Mucosa of stomach (tissue), 1 donor: ENCODE measurements around the gene LIFR.

Experiments used
- H3K27me3 ChIP-seq: one replicate; pipeline ENCODE4 v1.7.0; 2013; ENCODE audit warnings: mild to moderate bottlenecking, low read length; ENCODE audit not compliant: control insufficient read depth, insufficient read depth
- H3K36me3 ChIP-seq: one replicate; pipeline ENCODE4 v1.7.0; 2013; ENCODE audit warnings: low read length; ENCODE audit not compliant: control insufficient read depth, insufficient read depth
- H3K4me1 ChIP-seq: one replicate; pipeline ENCODE4 v1.7.0; 2013; ENCODE audit warnings: mild to moderate bottlenecking, low read length; ENCODE audit not compliant: control insufficient read depth, insufficient read depth
- H3K4me3 ChIP-seq: one replicate; pipeline ENCODE4 v1.7.0; 2013; ENCODE audit warnings: low read length
- H3K9ac ChIP-seq: one replicate; pipeline ENCODE4 v1.7.0; 2013; ENCODE audit warnings: mild to moderate bottlenecking, low read length, moderate library complexity
- H3K9me3 ChIP-seq: one replicate; pipeline ENCODE4 v1.7.0; 2013; ENCODE audit warnings: mild to moderate bottlenecking, low read length, moderate library complexity; ENCODE audit not compliant: control insufficient read depth
- donor health status: Pancreatic carcinoma.

Gene LIFR

DNA sequence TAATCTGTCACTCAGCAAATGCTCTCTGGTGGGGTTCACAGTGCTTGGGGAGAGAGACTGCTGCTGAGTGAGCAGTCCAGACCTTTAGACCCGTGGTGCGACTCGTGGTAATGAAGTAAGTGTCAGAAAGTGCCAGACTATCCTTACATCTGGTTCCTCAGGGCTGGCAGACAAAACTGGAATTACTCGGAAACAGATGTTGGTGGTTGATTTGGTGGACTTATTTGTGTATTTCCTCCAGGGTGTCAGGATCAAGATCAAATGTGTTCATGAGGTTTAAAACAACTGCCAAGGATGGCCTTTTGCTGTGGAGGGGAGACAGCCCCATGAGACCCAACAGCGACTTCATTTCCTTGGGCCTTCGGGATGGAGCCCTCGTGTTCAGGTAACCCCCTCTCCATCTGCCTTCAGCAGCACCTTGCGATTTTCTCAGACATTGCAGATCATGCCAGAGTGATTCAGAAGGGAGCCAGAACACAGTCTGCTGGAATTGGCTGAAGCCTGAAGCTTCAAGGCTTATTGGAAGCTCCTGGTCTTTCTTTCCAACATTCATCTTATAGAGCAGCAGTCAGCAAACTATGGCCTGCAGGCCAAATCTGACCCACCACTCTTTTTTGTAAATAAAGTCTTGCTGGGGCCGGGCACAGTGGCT lies 105.2 kb downstream of the LIFR start:
- Histone ChIP-seq H3K4me1 (no peaks in the 10 kb centered on the region), H3K36me3 (no peaks in the 10 kb centered on the region), H3K4me3 (no peak overlapping the region), H3K27me3 (no peaks in the 10 kb centered on the region), H3K9me3 (no peaks in the 10 kb centered on the region), H3K9ac (no peak overlapping the region)

DNA sequence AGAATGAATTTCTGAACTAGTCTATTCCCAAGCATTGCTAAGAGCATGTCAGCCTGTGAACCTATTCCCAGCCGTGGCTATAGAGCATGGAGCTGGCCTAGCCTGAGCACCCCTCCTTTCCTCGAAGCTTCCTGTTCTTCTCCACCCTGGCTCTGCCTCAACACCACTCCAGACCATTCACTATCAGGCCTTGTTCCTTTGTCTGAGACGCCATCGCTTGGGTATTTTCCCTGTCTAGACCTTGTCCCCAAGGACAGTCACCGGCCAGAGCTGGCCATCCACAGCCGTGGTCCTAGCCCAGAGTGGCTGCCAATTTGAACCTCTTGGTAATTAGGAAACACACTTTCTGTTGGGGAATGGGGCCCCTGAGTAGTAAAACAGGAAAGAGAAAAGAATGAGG lies 105.8 kb downstream of the LIFR start:
- H3K36me3 ChIP-seq: no peaks in the 10 kb centered on the region
- no peak overlapping the region for H3K9ac ChIP-seq
- no peaks in the 10 kb centered on the region for H3K9me3 ChIP-seq
- no peaks in the 10 kb centered on the region for H3K27me3 ChIP-seq
- no peak overlapping the region for H3K4me3 ChIP-seq
- H3K4me1 ChIP-seq: no peaks in the 10 kb centered on the region

DNA sequence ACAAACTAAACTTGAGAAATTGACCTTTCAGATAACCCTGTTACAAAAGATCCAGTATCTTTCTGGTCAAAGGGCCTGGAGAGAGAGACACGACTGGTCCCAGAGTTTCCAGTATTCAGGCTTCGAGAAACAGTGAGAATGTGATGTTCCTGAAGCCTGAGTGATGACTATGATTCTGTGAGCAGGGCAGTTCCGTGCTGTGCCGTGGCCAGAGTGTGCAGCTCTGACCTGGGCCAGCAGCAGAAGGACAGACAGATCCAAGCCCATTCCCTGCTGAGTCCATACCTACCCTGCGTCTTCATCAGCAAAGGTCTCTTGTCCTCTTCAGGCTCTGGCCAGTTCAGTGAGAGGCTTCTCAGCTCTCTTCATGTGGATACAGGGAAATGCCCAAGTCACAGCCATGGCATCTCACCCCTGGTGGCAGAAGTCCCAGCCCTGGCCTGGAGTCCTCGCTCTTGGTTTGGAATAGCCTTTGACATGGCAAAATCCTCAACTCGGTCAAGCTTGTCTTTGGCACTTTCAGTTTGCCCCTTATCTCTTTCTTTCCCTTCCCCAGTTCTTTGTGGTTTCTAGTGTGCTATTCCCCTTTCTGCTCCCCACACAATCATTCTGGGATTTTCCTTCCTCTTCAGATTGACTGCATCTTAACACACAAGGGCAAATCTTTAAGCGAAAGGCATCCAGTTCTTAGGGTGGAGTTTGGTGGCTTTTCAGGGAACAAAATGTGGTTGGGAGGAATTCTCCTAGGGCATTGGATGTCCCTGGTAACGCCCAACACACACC lies 107.7 kb downstream of the LIFR start:
- Histone ChIP-seq H3K9ac (no peak overlapping the region), H3K4me1 (no peaks in the 10 kb centered on the region), H3K4me3 (no peak overlapping the region), H3K9me3 (no peaks in the 10 kb centered on the region), H3K27me3 (no peaks in the 10 kb centered on the region), H3K36me3 (no peaks in the 10 kb centered on the region)

DNA sequence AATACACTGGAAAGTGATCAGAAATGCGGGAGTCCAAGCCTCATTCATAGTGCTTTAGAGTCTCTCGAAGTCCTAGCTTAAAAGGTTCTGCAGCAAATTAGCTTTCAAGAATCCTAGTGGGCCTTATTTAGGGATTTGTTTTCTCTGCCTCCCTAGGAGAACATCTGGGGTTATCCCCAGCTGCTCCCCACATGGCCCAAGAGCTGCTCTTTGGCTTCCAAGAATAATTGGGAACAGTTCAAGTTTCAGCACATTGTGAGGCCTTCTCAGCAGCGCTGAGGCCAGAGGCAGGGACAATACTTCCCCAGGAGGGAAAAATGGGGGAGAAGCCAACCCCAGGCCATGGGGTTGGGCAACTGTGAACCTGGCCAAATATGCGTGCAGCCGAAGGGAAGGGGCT lies 108.7 kb downstream of the LIFR start:
- H3K4me1 ChIP-seq: no peaks in the 10 kb centered on the region
- no peaks in the 10 kb centered on the region for H3K9me3 ChIP-seq
- H3K4me3 ChIP-seq: no peak overlapping the region
- H3K36me3 ChIP-seq: no peaks in the 10 kb centered on the region
- H3K27me3 ChIP-seq: no peaks in the 10 kb centered on the region
- H3K9ac ChIP-seq: no peak overlapping the region

DNA sequence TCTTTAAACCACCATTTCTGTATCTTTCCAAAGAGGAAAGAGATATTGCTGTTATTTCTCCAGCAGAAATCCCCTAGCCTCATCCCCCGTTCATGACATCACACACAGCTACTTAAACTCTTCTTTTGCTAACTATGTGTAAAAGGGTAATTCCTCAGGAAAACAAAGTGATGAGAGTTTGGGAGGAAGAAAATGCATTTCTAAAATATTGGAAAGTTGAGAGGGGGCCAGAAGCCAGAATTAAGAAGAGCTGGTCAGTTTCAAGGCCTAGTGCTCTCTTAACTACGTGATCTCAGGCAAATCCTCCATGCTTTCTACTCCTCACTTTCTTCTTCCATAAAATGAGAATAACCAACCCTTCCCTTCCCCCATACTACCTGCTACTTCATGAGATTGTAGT lies 109.4 kb downstream of the LIFR start:
- Histone ChIP-seq H3K9ac (no peak overlapping the region), H3K27me3 (no peaks in the 10 kb centered on the region), H3K36me3 (no peaks in the 10 kb centered on the region), H3K4me3 (no peak overlapping the region), H3K4me1 (no peaks in the 10 kb centered on the region), H3K9me3 (no peaks in the 10 kb centered on the region)

DNA sequence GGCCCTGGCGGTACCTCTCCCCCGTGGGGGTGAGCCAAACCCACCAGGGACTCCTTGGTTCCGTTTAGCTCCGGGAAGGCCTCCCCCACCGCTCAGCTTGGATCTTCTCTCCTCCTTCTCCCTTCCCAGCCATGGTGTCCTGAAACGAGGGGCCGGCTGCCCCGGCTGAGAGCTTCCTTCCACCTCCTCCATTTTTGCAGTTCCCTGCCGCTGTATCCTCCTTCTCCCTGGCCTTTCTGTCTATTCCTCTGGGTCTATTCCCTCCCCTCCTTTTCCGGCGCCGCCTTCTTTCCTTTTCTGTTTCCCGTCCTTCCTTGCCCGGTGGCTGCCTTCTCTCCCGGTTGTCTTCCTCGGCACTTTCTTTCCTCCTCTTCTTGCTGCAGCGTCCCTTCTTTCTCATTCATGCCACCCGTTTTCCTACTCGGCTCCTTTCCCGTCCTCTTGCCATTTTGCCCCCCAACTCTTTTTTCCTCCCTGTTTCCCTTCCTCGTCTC lies 110.4 kb downstream of the LIFR start:
- no peaks in the 10 kb centered on the region for H3K36me3 ChIP-seq
- no peaks in the 10 kb centered on the region for H3K9me3 ChIP-seq
- H3K4me1 ChIP-seq: peaks cover 4% of the 10 kb centered on the region
- no peaks in the 10 kb centered on the region for H3K27me3 ChIP-seq
- H3K4me3 ChIP-seq: no peak overlapping the region
- H3K9ac ChIP-seq: peak overlapping the region; percentile 49

DNA sequence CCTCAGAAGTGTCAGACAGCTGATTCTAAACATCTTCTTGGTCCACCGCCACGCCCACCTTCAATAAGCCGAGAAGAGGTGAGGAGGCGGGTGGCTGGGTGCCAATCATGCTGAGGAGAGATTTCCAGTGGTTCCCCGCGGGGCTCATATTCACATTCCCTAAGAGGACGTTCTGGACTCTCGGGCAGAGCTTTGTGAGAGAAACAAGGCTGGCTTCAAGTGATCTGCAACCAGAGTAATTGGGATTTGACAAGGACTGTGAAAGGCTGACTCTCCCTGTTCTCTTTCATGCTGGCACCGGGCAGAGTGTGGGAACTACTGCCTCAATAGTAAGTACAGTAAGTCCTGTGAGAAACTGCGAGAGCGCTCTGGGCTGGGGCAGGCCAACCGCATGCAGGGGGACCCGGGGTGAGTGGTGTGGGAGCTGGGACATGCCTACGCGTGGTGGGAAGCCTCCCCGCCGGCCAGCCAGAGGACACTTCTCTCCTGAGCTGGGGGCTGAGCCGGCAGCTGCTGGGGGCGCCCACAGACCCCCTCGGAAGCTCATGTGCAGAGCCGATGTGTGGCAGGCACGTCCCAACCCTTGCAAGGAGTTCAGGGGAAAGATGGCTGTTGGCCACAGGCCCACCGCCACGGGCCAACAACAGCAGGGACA lies 110.9 kb downstream of the LIFR start:
- Histone ChIP-seq H3K27me3 (no peaks in the 10 kb centered on the region), H3K4me3 (no peak overlapping the region), H3K9ac (peak overlapping the region; percentile 49), H3K36me3 (no peaks in the 10 kb centered on the region), H3K9me3 (no peaks in the 10 kb centered on the region), H3K4me1 (peaks cover 4% of the 10 kb centered on the region)

DNA sequence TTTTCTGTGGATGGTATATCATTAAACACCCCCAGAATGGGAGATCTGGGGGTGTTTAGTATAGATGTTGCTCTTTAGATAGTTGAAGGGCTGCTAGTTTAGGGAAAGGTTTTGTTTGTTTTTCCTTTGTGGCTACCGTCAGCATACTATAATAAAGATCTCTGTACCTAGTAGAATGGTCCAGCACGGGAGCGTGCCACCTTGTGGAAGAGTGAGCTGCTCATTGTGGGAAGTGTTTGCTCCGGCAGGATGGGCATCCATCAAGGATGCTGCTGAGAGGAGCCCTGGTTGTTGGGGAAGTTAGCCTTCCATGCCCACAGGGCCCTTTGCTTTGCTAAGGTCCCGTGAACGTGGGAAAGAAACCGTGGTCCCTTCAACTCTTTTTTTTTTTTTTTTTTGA lies 113.1 kb downstream of the LIFR start:
- H3K4me1 ChIP-seq: peaks cover 4% of the 10 kb centered on the region
- H3K36me3 ChIP-seq: no peaks in the 10 kb centered on the region
- no peaks in the 10 kb centered on the region for H3K9me3 ChIP-seq
- no peak overlapping the region for H3K4me3 ChIP-seq
- H3K9ac ChIP-seq: no peak overlapping the region
- H3K27me3 ChIP-seq: no peaks in the 10 kb centered on the region

DNA sequence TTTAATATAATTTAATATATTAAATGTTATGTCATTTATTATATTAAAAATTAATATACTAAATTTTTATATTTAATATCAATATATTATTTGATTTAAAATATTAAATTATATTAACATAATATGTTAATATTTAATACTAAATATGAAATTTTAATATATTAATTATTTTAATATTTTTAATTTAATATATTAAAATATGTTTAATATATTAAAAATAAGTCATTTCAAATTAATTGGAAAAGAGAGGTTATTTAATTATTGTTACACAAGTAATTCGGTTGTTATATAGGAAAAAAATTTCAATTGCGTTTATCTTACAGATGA lies 114.2 kb downstream of the LIFR start:
- no peaks in the 10 kb centered on the region for H3K27me3 ChIP-seq
- H3K4me3 ChIP-seq: no peak overlapping the region
- no peaks in the 10 kb centered on the region for H3K36me3 ChIP-seq
- H3K9me3 ChIP-seq: no peaks in the 10 kb centered on the region
- H3K9ac ChIP-seq: no peak overlapping the region
- peaks cover 4% of the 10 kb centered on the region for H3K4me1 ChIP-seq

DNA sequence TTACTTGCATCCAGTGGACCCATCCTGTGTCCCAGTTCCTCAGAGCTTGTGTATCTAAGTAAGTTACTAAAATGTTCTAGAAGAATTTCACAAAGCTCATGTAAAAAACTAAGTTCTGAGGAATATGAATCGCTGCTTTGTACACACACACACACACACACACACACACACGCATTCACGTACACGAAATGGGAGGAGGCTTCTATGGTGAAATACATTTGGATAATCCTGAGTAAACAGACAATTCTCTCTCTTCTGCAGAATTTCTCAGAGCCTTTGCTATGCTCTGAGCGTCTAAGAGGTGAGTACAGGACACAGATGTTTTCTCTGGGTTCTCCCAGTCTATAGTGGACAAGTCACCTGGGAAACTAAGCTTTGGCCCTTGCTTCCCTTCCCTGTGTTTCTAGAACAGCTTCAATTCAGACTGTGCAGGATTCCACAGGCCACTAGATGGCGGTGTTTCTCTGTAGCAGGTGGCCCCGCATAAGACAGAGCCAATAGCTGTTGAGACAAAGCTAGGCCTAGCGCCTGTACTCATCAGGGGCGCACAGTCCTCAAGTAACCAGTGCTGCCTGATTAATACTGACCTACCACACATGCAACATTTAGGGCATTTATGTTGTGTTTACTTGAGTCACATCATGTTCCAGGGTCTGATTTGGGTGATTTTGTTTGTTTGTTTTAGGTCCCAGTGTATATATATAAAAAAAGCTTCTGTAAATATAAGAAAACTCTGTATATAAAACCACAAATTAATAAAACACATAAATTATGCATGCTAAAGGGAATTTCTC lies 114.8 kb downstream of the LIFR start:
- Histone ChIP-seq H3K4me1 (peaks cover 4% of the 10 kb centered on the region), H3K9me3 (no peaks in the 10 kb centered on the region), H3K36me3 (no peaks in the 10 kb centered on the region), H3K9ac (no peak overlapping the region), H3K27me3 (no peaks in the 10 kb centered on the region), H3K4me3 (no peak overlapping the region)

DNA sequence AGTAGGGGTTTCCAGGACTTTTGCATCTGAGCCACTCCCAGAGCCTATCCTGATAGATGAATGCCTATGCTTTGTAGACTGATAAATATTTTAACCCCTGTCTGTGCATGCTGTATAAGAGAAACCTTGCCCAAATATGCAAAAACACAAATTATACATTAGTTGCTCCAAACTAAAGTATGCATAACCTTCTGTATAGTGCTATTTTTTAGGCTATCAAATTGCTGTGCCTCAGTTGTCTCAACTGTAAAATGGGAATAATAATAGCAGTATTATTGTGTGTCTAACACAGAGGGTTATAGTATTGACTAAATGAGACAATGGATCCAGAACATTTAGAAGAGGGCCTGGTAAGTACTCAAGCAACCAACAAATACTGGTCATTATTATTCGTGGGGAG lies 117.7 kb downstream of the LIFR start:
- H3K4me3 ChIP-seq: no peak overlapping the region
- H3K9me3 ChIP-seq: no peaks in the 10 kb centered on the region
- H3K36me3 ChIP-seq: no peaks in the 10 kb centered on the region
- H3K9ac ChIP-seq: no peak overlapping the region
- peaks cover 4% of the 10 kb centered on the region for H3K4me1 ChIP-seq
- no peaks in the 10 kb centered on the region for H3K27me3 ChIP-seq
